Keratinocyte (primary cell): ENCODE data around the gene KCNK10. TPM values are rescaled to one million over a fixed set of nuclear protein-coding genes. Genes with fewer than 3 reads are reported as not detected.

ENCODE experiments used
- DNase-seq: peaks from one replicate; pipeline ENCODE4 v3.0.0-alpha.2; 2011; ENCODE audit warnings: low read depth, missing footprints, low spot score
- FAIRE-seq: peaks from 2 replicates; lab custom pipeline; 2011; peaks lifted over from hg19 to GRCh38; lab: Jason Lieb, UNC
- H2AFZ ChIP-seq: 2 replicates; pipeline ENCODE4 v1.6.0; 2012; ENCODE audit warnings: low read length, control low read depth, inconsistent platforms; ENCODE audit not compliant: control insufficient read depth
- H3K27ac ChIP-seq: 2 replicates; pipeline ENCODE4 v1.5.1; 2011; ENCODE audit warnings: low read length; ENCODE audit not compliant: control insufficient read depth, insufficient read depth
- H3K27me3 ChIP-seq: 3 replicates; pipeline ENCODE4 v1.6.0; 2011; ENCODE audit warnings: low read length; ENCODE audit not compliant: control insufficient read depth, insufficient read depth; ENCODE audit errors: extremely low read depth
- H3K36me3 ChIP-seq, 2 experiments: 2 replicates in 1 of 2; 3 replicates in 1 of 2; pipeline ENCODE4 v1.5.1; 2011; ENCODE audit warnings: low read length in 2 of 2, mild to moderate bottlenecking in 1 of 2; ENCODE audit not compliant: control insufficient read depth in 2 of 2, insufficient read depth in 2 of 2; ENCODE audit errors: extremely low read depth in 1 of 2
- H3K4me1 ChIP-seq: 3 replicates; pipeline ENCODE4 v1.5.1; 2011; ENCODE audit warnings: low read length; ENCODE audit not compliant: control insufficient read depth, insufficient read depth; ENCODE audit errors: extremely low read depth
- H3K4me2 ChIP-seq: 3 replicates; pipeline ENCODE4 v1.6.0; 2011; ENCODE audit warnings: low read depth, low read length; ENCODE audit not compliant: control insufficient read depth, insufficient read depth; ENCODE audit errors: extremely low read depth
- H3K4me3 ChIP-seq, 3 experiments: fragments of 200-600 bp in 1 of 3; sonication (generic) in 1 of 3; 2 replicates in 2 of 3; 3 replicates in 1 of 3; pipeline ENCODE4 v1.5.1; 2011 to 2016; ENCODE audit warnings: low read length in 3 of 3, mild to moderate bottlenecking in 3 of 3, control low read depth in 2 of 3, inconsistent platforms in 1 of 3, low read depth in 1 of 3, mixed read lengths in 1 of 3, mixed run types in 1 of 3, moderate library complexity in 1 of 3; ENCODE audit not compliant: control insufficient read depth in 2 of 3, insufficient read depth in 2 of 3; ENCODE audit errors: extremely low read depth in 1 of 3
- H3K79me2 ChIP-seq: 2 replicates; pipeline ENCODE4 v1.6.0; 2012; ENCODE audit warnings: low read length; ENCODE audit not compliant: control insufficient read depth, insufficient read depth
- H3K9ac ChIP-seq: 3 replicates; pipeline ENCODE4 v1.6.0; 2011; ENCODE audit warnings: low read length; ENCODE audit not compliant: control insufficient read depth, insufficient read depth; ENCODE audit errors: extremely low read depth
- H3K9me1 ChIP-seq: 3 replicates; pipeline ENCODE4 v1.6.0; 2011; ENCODE audit warnings: low read length; ENCODE audit not compliant: control insufficient read depth, insufficient read depth; ENCODE audit errors: extremely low read depth
- H3K9me3 ChIP-seq: 2 replicates; pipeline ENCODE4 v1.5.1; 2012; ENCODE audit warnings: low read depth, low read length; ENCODE audit not compliant: control insufficient read depth
- H4K20me1 ChIP-seq: 3 replicates; pipeline ENCODE4 v1.6.0; 2011; ENCODE audit warnings: low read length; ENCODE audit not compliant: control insufficient read depth, insufficient read depth; ENCODE audit errors: extremely low read depth
- EZH2 ChIP-seq: IDR thresholded peaks from one replicate; pipeline ENCODE4 v1.6.1; 2012; ENCODE audit warnings: inconsistent platforms, mild to moderate bottlenecking, low read length, moderate library complexity
- dilution Hi-C: fragments of 300-500 bp; cut with MboI; formaldehyde crosslinking; loops from one replicate; pipeline ENCODE4 v1.7.0; 2020; ENCODE audit warnings: low sequenced_read_pairs; ENCODE audit not compliant: extremely low pct_ligation_motif_present
- polyA plus RNA-seq, 5 experiments: library from polyadenylated mRNA; depleted of rRNA in 3 of 5; stranded (reverse) in 3 of 5; stranded (forward) in 1 of 5; unstranded in 1 of 5; fragments of >200 nt; gene quantifications; 1 replicate in 1 of 5; 2 replicates in 3 of 5; 3 replicates in 1 of 5; pipeline versions ENCODE4 v1.2.1 to v1.2.3, GENCODE V29; 2011 to 2012; ENCODE audit warnings: missing spikeins in 2 of 5, low read depth in 1 of 5, low replicate concordance in 1 of 5
- TF ChIP-seq, protein P1 (sequence below), 3 experiments: IDR thresholded peaks in 1 of 3; conservative IDR thresholded peaks in 1 of 3; optimal IDR thresholded peaks in 1 of 3; 2 replicates in 2 of 3; 3 replicates in 1 of 3; pipeline versions ENCODE3 to v1.5.1; 2011; ENCODE audit warnings: low read length in 3 of 3, mild to moderate bottlenecking in 3 of 3, moderate library complexity in 2 of 3, control low read depth in 1 of 3, inconsistent platforms in 1 of 3; ENCODE audit not compliant: insufficient read depth in 2 of 3; ENCODE audit errors: extremely low read depth in 1 of 3

KCNK10 gene
- polyA plus RNA-seq, 1 donor (not counting 4 experiments of a cell fraction or from before 2014, with no cell fraction given): 0.79 TPM

DNA sequence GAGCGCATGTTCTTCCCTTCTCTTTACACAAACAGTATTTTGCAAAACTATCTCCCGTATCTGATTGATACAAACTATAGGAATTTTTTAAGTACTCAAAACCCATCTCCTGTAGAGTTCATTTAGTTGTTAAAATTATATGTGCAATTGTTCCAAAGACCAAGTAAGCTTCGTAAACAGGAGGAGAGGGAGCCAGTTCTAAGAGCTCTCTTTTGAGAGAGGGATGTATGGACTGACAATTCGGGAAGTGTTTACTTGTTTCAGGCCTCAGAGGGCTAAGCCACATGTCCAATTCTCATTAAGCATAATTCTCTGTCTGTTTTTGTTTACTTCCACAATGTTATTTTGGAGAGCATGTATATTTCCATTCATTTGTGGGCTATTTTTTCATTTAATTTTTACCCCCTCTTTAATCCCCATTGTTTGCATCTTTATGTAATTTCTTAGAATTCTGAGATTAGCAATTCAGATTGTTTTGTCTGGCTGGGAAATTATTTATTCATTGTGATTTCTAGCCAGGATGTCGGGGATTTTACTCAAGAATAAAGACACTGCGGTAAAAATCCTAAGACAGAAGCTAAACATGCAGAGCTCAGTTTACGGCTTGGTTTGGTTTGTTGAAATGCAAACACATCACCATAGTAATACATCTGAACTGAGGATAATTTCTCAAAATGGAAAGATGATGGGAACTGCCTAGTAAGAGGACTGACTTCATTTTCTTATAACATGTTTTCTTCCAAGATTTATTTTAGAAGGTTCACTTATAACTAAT is 126.8 kb downstream of the KCNK10 start:
- TF ChIP-seq, protein P1, sequence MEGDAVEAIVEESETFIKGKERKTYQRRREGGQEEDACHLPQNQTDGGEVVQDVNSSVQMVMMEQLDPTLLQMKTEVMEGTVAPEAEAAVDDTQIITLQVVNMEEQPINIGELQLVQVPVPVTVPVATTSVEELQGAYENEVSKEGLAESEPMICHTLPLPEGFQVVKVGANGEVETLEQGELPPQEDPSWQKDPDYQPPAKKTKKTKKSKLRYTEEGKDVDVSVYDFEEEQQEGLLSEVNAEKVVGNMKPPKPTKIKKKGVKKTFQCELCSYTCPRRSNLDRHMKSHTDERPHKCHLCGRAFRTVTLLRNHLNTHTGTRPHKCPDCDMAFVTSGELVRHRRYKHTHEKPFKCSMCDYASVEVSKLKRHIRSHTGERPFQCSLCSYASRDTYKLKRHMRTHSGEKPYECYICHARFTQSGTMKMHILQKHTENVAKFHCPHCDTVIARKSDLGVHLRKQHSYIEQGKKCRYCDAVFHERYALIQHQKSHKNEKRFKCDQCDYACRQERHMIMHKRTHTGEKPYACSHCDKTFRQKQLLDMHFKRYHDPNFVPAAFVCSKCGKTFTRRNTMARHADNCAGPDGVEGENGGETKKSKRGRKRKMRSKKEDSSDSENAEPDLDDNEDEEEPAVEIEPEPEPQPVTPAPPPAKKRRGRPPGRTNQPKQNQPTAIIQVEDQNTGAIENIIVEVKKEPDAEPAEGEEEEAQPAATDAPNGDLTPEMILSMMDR (optimal IDR thresholded peaks at IDR 0.05 in 1 of 3, IDR thresholded peaks at IDR 0.05 in 1 of 3, conservative IDR thresholded peaks at IDR 0.05 in 1 of 3; ENCODE audit: extremely low read depth in 1 of 3, insufficient read depth in 2 of 3, low read length in 3 of 3): no peak
- TF ChIP-seq EZH2: no peak
- dilution Hi-C loops: no loop called here
- no peak overlapping the region for H3K27ac ChIP-seq
- H3K4me3 ChIP-seq: no peak overlapping the region
- H3K9me3 ChIP-seq: no peaks in the 10 kb centered on the region
- DNase-seq (no peak), FAIRE-seq (no peak)
- no peaks in the 10 kb centered on the region for H3K4me1 ChIP-seq
- no peak overlapping the region for H3K4me2 ChIP-seq
- H3K27me3 ChIP-seq: no peaks in the 10 kb centered on the region
- H3K9ac ChIP-seq: no peak overlapping the region
- H3K79me2 ChIP-seq: no peaks in the 10 kb centered on the region
- no peaks in the 10 kb centered on the region for H3K36me3 ChIP-seq
- H3K9me1 ChIP-seq: no peaks in the 10 kb centered on the region
- H4K20me1 ChIP-seq: no peaks in the 10 kb centered on the region
- H2AFZ ChIP-seq: no peak overlapping the region

GRCh38 chr14:88195676-88196075 is 127.4 kb downstream of the KCNK10 start:
- H3K4me2 ChIP-seq: no peak overlapping the region
- H3K36me3 ChIP-seq: no peaks in the 10 kb centered on the region
- H3K27ac ChIP-seq: no peak overlapping the region
- H3K4me1 ChIP-seq: no peaks in the 10 kb centered on the region
- no peak overlapping the region for H2AFZ ChIP-seq
- no peak for FAIRE-seq
- H3K9ac ChIP-seq: no peak overlapping the region
- H3K79me2 ChIP-seq: no peaks in the 10 kb centered on the region
- H4K20me1 ChIP-seq: no peaks in the 10 kb centered on the region
- no peak for DNase-seq
- no peaks in the 10 kb centered on the region for H3K27me3 ChIP-seq
- no peaks in the 10 kb centered on the region for H3K9me3 ChIP-seq
- dilution Hi-C loops: no loop called here
- no peak for TF ChIP-seq EZH2
- TF ChIP-seq, protein P1 (optimal IDR thresholded peaks at IDR 0.05 in 1 of 3, IDR thresholded peaks at IDR 0.05 in 1 of 3, conservative IDR thresholded peaks at IDR 0.05 in 1 of 3; ENCODE audit: extremely low read depth in 1 of 3, insufficient read depth in 2 of 3, low read length in 3 of 3): no peak
- no peaks in the 10 kb centered on the region for H3K9me1 ChIP-seq
- H3K4me3 ChIP-seq: no peak overlapping the region
